DOHH2 (cell line): ENCODE data around the gene TEKT5.

ENCODE experiments used
- CTCF ChIP-seq: fragments of 200-600 bp; sonication (generic); IDR thresholded peaks from one replicate; pipeline ENCODE4 v1.5.1; 2014; ENCODE audit warnings: antibody characterized with exemption, mild to moderate bottlenecking, low read depth, low read length; ENCODE audit not compliant: poor library complexity, severe bottlenecking
- EZH2phosphoT487 ChIP-seq: fragments of 200-600 bp; sonication (generic); IDR thresholded peaks from 2 replicates; pipeline ENCODE4 v1.6.1; 2017; ENCODE audit warnings: borderline replicate concordance, mild to moderate bottlenecking, antibody characterized with exemption, low read length, moderate library complexity, mixed read lengths

- no peak for TF ChIP-seq CTCF
- no peak for TF ChIP-seq EZH2phosphoT487
These were observed 82.0 kb downstream of the TEKT5 start for GRCh38 chr16:10612649-10613179.
